Posterior vena cava (tissue), 2 donors: Measurements from ENCODE around the gene SYCN. TPM values are rescaled to one million over a fixed set of nuclear protein-coding genes. Genes with fewer than 3 reads are reported as not detected.
A peak's percentile ranks its signal among the peaks of the same experiment; 100 is the strongest.

Experiments used
- DNase-seq: peaks from one replicate; pipeline ENCODE4 v3.0.0-alpha.2; 2020; ENCODE audit warnings: low spot score
- intact Hi-C, 2 donors: fragments of 100-400 bp; cut with DNase I; formaldehyde crosslinking; loops; one replicate each; pipeline versions ENCODE4 v1.14.1 to v1.14.2; 2022 to 2023
- total RNA-seq, 2 donors: library from RNA; stranded (reverse); fragmentation: NEBNext Ultra II Directional; extraction: Animal tissue kit (Norgen Biotek cat#: 25700); gene quantifications; one replicate each; pipeline ENCODE4 v1.2.1, GENCODE V29; 2021
- donor health status: DM: yes; HTN: yes; CAD: no.
- donor health status: DM: yes; HTN: yes; CAD: no.

The SYCN gene
- total RNA-seq, 2 donors from 2014 or later = not detected

DNA sequence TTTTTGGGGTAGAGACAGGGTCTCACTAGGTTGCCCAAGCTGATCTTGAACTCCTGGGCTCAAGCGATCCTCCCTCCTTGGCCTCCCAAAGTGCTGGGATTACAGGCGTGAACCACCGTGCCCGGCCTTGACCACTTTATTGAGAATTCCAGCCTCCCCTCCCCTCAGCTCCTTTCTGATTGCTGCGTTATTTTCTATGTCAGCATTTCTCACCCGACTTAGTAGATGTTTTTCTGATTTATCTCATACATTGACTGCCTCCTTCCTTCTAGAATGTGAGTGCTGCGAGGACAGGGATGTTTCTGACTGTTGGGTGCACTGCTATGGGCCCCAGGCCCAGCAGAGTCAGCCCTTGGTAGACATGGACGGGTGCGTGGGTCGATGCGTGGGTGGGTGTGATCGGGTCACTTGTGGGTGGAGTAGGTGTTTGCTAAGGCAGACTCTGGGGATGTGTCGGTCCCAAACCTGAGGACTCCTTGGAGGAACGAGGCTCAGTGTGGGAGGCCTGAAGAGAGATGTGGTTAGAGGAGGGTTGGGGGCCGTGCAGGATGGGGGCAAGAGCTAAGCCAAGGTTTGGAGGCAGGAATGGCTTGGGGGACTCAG is 41.5 kb downstream of the SYCN start:
- intact Hi-C loops = no loop called here
- DNase-seq = no peak

GRCh38 chr19:39160889-39161672 is 43.0 kb downstream of the SYCN start:
- intact Hi-C loops = no loop called here
- no peak for DNase-seq

DNA sequence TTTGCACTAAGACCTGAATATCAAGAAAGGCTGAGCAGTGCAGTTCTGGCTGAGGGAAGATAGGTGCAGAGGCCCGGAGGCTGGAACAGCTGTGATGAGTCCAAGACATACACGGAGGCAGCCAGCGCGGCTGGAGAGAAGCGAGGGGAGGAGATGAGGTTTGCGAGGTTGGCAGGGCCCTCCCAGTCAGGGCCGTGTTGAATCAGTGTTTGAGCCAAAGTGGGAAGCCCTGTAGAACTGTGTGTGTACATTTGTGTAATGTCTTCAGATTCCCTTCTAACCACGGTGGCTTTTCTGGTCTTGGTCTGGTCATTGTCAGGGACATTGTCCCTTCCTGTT is 43.6 kb downstream of the SYCN start:
- intact Hi-C loops = no loop called here

GRCh38 chr19:39158646-39159260 is 45.3 kb downstream of the SYCN start:
- no peak for DNase-seq
- intact Hi-C loops = no loop called here

More for the DNA sequence above, 43.6 kb downstream of the SYCN start:
- DNase-seq = peak; percentile 91

- intact Hi-C loops = no loop called here
- DNase-seq = no peak
Measured at GRCh38 chr19:39157997-39158389, 46.1 kb downstream of the SYCN start.

GRCh38 chr19:39157275-39157996 is 46.6 kb downstream of the SYCN start:
- no peak for DNase-seq
- intact Hi-C loops = no loop called here

GRCh38 chr19:39156326-39157230 is 47.5 kb downstream of the SYCN start:
- no peak for DNase-seq
- intact Hi-C loops = no loop called here

DNA sequence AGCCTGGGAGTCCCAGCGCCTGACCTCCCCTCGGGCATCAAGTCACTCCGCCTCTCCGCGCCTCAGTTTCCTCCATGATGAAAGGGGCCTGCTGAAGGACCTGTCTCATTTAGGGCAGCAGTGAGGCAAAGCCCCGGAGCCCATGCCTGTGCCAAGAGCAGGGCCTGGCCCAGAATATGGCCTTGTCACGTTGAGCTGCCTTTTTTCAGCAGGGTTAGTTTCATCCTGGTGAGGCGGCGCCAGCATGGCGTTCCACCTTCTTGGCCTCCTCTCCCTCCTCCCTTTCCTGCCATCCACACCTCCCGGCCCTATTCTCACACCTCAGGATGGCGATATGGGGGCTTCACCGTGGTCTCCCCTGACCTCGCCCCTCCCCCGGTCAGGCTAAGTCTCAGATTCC is 48.3 kb downstream of the SYCN start:
- intact Hi-C loops = no loop called here
- DNase-seq = no peak

DNA sequence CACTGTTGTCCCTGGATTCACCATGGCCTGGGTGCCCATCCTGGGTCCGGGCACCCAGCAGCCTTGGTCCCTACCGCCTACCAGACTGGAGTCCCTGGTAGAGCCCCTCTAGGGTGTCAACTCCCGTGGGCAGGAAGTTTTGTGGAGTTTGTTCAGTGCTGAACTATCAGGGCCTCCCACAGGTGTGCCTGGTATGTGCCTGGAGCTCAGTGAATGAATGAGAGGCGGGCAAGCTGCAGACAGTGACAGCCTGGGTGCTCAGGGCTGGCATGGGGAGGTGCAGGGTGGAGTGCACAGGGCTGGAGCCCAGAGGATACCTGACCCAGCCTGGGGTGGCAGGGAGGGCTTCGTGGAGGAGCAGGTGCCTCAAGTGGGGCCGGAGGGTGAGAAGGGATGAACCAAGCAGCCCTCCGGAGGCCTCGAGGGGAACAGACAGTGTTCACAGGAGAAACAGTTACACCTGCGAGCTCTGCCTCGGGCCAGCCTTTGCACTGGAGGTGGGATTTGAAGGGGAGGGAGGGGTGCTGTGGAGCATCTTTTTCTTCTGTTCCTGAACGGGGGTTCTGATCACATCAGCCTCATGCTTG is 48.9 kb downstream of the SYCN start:
- intact Hi-C loops = no loop called here
- DNase-seq = no peak

GRCh38 chr19:39154629-39155100 is 49.4 kb downstream of the SYCN start:
- no peak for DNase-seq
- intact Hi-C loops = no loop called here

DNA sequence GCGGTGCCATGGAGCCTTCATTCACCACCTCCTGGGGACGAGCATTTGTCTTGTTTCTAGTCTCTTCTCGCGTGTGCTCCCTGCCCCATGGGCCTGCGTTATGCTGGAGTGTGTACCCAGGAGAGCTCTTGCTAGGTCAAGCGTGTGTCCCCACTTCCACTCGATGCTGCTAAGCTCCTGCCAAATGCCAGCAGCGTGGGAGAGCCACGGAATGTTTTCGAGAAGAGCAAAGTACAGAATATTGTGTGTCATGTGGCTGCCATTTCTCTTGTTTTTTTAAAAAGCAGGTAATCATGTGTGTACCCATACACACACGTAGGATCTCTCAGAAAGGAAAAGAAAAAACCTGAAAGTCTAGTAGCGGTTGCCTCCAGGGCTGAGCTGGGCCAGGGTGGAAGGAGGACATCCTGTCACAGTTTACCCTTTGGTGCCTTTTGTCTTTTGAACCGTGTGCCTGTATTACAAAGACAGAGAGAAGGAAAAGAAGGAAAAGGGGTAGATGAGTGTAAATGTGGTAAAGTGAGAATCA is 49.9 kb downstream of the SYCN start:
- intact Hi-C loops = no loop called here
- DNase-seq = no peak

Other genes starting within 250 kb of the SYCN start
- gene FBXO17, start 228.5 kb downstream of the SYCN start, total RNA-seq = 10 to 100 TPM; 17.4 to 23.0 TPM
- 10 to 100 TPM in 1 of 2 donors, 1 to 10 TPM in 1; 8.5 to 10.0 TPM for gene FBXO27, start 171.7 kb downstream of the SYCN start, total RNA-seq
- not detected for gene ACP7, start 119.9 kb downstream of the SYCN start, total RNA-seq
- gene PAK4, start 78.5 kb downstream of the SYCN start, total RNA-seq = 10 to 100 TPM; 15.0 to 17.3 TPM
- gene NCCRP1, start 7.3 kb downstream of the SYCN start, total RNA-seq = not detected
- gene IFNL3, start 40.7 kb upstream of the SYCN start, total RNA-seq = not detected
- gene IFNL4, start 44.6 kb upstream of the SYCN start, total RNA-seq = not detected
- gene IFNL2, start 64.1 kb upstream of the SYCN start, total RNA-seq = not detected
- gene IFNL1, start 92.1 kb upstream of the SYCN start, total RNA-seq = not detected
- gene LRFN1, start 116.6 kb upstream of the SYCN start, total RNA-seq = under 1 TPM; 0.29 to 0.32 TPM
- gene GMFG, start 131.8 kb upstream of the SYCN start, total RNA-seq = 10 to 100 TPM; 35.0 to 48.4 TPM
- 100 to 1,000 TPM in 1 of 2 donors, 10 to 100 TPM in 1; 74.5 to 119 TPM for gene SAMD4B, start 138.2 kb upstream of the SYCN start, total RNA-seq
- gene PAF1, start 186.8 kb upstream of the SYCN start, total RNA-seq = 10 to 100 TPM; 26.0 to 28.5 TPM
- gene MED29, start 187.1 kb upstream of the SYCN start, total RNA-seq = 10 to 100 TPM; 32.7 to 33.3 TPM
- gene ZFP36, start 202.6 kb upstream of the SYCN start, total RNA-seq = 100 to 1,000 TPM; 258 to 509 TPM
- 10 to 100 TPM; 38.1 to 48.6 TPM for gene PLEKHG2, start 208.4 kb upstream of the SYCN start, total RNA-seq
- 1,000 to 10,000 TPM; 1,159 to 1,295 TPM for gene RPS16, start 231.7 kb upstream of the SYCN start, total RNA-seq
- gene SUPT5H, start 241.3 kb upstream of the SYCN start, total RNA-seq = 10 to 100 TPM; 67.0 to 74.9 TPM